ENCODE data around the gene VPS35. TPM values are rescaled to one million over a fixed set of nuclear protein-coding genes. Genes with fewer than 3 reads are reported as not detected.

The VPS35 gene
- total and polyA plus RNA-seq, 8 donors, result 6.6 to 49.9 (median 30.9) TPM

DNA sequence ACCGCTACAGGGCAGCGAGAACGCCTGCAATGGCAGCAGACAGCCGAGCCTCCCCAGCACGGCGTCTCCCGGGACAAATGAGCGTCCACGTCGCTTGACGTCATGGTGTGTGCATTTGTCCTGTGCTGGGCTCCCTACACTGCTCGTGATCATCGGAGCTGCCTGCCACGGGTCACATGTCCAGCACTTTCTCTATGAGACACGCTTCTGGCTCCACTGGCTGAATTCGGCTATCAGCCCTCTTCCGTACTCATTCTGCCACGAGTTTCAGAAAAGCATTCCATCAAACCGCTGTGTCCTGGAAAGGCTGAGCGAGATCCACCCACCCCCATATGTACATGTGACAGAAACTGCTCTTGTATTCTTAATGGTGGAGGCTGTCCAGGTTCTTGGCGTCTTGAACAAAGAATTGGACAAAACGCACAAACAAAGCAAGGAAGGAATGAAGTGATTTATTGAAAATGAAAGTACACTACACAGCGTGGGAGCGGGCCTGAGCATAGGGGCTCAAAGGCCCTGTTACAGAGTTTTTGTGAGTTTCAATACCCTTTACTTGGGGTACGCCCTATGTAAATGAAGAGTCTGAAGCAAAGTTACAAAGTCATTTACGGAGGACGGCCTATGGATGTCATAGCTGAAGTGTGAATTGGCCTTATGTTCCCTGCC, 39.3 kb downstream of the VPS35 start:
- TF ChIP-seq, protein P1, sequence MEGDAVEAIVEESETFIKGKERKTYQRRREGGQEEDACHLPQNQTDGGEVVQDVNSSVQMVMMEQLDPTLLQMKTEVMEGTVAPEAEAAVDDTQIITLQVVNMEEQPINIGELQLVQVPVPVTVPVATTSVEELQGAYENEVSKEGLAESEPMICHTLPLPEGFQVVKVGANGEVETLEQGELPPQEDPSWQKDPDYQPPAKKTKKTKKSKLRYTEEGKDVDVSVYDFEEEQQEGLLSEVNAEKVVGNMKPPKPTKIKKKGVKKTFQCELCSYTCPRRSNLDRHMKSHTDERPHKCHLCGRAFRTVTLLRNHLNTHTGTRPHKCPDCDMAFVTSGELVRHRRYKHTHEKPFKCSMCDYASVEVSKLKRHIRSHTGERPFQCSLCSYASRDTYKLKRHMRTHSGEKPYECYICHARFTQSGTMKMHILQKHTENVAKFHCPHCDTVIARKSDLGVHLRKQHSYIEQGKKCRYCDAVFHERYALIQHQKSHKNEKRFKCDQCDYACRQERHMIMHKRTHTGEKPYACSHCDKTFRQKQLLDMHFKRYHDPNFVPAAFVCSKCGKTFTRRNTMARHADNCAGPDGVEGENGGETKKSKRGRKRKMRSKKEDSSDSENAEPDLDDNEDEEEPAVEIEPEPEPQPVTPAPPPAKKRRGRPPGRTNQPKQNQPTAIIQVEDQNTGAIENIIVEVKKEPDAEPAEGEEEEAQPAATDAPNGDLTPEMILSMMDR (IDR thresholded peaks at IDR 0.05), result no peak
- Histone ChIP-seq H3K9me3 (no peaks in the 10 kb centered on the region), H3K4me1 (no peaks in the 10 kb centered on the region), H3K36me3 (no peaks in the 10 kb centered on the region), H3K27me3 (no peaks in the 10 kb centered on the region), H3K4me3 (no peak overlapping the region), H3K27ac (peak overlapping the region in 1 of 4 donors; percentile 28)
- peak in 3 of 4 donors; percentile 57 to 75 (median 66) for ATAC-seq
- FAIRE-seq, result no peak
- peak in 2 of 6 donors; percentile 10 to 27 for DNase-seq
- WGBS, 2 donors, result 82 to 86% methylated on average over 27 of the region's 27 CpGs
- intact Hi-C loops (cut with DNase I), result no loop called here

DNA sequence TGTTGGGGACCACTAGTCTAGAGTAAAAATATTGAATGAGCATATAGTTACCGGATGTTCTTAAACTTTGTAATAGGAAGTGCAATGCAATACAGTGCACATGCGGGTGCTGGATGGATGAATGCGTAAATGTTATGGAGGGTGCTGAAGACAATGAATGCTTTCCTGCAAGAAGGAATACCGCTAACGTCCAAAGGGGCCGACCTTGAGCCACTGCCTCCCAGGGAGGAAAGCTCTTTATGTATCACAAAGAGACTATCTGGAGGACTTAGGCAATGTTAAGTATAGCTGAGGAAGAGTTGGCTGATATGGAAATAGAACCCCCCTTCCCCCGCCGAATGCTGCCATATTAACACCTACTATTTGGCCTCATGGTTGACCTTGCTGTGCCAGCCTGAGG, 40.3 kb downstream of the VPS35 start:
- 75 to 88% methylated on average over 8 of the region's 8 CpGs for WGBS, 2 donors
- no peak overlapping the region for H3K27ac ChIP-seq

DNA sequence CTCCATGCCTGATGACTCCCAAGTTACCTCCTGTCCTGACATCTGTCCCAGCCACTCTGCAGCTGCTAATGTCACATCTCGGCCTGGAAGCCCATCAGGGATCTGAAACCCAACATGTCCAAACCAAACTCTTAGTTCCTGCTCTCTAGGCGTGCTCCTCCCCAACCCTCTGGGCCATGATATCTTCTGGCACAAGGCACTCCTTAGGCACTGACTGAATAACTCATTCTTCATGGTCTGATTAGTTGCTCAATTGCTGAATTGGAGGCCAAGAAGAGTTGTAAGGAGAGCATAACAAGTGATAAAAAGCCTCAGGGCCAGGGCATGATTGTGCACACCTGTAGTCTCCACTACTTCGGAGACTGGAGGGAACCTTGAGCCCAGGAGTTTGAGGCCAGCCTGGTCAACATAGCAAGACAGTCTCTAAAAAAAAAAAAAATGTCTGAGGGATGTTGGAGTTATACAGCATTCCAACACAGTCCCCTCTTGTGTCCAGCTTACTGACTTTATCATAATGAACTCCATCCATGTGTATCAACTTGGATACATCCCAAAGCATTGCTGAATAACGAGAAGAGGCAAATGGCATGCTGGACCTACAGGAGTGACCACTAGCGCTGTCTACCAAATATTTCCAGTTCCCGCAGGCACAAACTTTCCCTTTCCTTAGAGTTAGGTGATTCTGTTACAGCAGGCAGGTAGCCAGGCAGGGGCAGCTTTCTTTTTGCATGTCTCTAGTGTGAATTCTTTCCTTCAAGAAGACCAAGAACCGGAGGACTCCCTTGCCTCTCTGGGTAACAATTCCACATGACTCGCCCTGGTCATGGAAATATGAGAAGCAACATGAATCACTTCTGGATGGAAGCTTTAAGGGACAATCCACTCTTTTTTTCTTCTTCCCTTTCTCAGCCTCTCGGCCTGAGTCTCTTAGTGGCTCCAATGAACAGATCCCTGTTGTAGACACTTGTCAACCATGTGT, 49.7 kb downstream of the VPS35 start:
- Histone ChIP-seq H3K27me3 (no peaks in the 10 kb centered on the region), H3K36me3 (no peaks in the 10 kb centered on the region), H3K27ac (no peak overlapping the region), H3K9me3 (no peaks in the 10 kb centered on the region), H3K4me3 (no peak overlapping the region), H3K4me1 (no peaks in the 10 kb centered on the region)
- FAIRE-seq (no peak), DNase-seq (no peak), ATAC-seq (no peak)
- TF ChIP-seq, protein P1 (IDR thresholded peaks at IDR 0.05), result no peak
- intact Hi-C loops (cut with DNase I), result no loop called here
- WGBS, 2 donors, result 67 to 79% methylated on average over 9 of the region's 9 CpGs

More for the DNA sequence above, 40.3 kb downstream of the VPS35 start:
- intact Hi-C loops (cut with DNase I), result no loop called here
- H3K27me3 ChIP-seq, result no peaks in the 10 kb centered on the region
- DNase-seq (no peak), FAIRE-seq (no peak), ATAC-seq (no peak)
- H3K9me3 ChIP-seq, result no peaks in the 10 kb centered on the region
- TF ChIP-seq, protein P1 (IDR thresholded peaks at IDR 0.05), result no peak
- no peaks in the 10 kb centered on the region for H3K4me1 ChIP-seq
- H3K36me3 ChIP-seq, result no peaks in the 10 kb centered on the region
- no peak overlapping the region for H3K4me3 ChIP-seq

DNA sequence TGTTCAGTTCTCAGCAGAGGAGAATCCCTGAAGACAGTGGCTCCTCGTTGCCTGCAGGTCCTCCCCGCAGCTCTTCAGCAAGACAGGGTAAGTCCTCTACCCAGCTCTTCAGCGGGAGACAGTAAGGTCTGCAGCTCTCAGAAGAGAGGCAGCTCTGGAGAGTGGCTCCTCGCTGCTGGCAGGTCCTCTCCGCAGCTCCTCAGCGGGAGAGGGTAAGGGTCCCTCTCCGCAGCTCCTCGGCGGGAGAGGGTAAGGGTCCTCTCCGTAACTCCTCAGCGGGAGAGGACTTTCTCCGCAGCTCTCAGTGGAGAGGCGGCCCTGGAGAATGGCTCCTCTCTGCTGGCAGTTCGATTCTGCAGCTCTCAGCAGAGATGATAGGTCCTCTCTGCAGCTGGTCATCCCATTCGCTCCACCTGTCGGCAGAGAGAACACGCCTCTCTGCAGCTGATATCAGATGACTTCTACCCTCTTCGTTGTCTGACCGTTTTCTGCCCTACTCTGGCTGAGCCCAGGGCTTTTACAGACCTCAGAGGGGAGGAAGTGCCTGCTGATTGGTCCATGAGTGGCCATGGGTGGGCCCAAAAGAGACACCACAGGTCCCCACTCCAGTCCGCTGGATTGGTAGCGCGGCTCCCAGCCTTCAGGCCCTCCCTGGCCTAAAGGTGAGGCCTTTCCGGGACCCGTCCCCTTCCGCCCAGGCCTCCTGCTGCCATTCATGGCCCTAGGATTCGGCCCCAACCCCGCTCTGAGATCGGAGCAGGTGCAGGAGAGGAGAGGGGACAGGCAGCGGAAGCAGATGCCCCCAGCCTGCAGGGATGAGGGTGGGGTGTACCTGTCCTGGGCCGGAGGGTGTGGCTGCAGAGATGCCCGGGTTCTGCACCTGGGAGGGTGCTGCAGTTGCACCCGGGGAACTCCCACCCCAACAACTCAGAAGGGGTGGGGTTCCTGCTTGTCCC, 55.9 kb downstream of the VPS35 start:
- FAIRE-seq, result no peak
- no peaks in the 10 kb centered on the region for H3K36me3 ChIP-seq
- H3K27ac ChIP-seq, result no peak overlapping the region
- intact Hi-C loops (cut with DNase I), result no loop called here
- WGBS, 2 donors, result 67 to 74% methylated on average over 31 to 32 of the region's 32 CpGs
- H3K4me1 ChIP-seq, result no peaks in the 10 kb centered on the region
- ATAC-seq, result no peak
- H3K4me3 ChIP-seq, result no peak overlapping the region
- H3K9me3 ChIP-seq, result no peaks in the 10 kb centered on the region
- peak in 1 of 6 donors; percentile 61 for DNase-seq
- H3K27me3 ChIP-seq, result no peaks in the 10 kb centered on the region
- TF ChIP-seq, protein P1 (IDR thresholded peaks at IDR 0.05), result no peak
